Right atrium auricular region (tissue), 2 donors: ENCODE measurements around the gene DAPK3. TPM values are rescaled to one million over a fixed set of nuclear protein-coding genes. Genes with fewer than 3 reads are reported as not detected.

ENCODE experiments used
- DNase-seq: peaks from one replicate; pipeline ENCODE4 v3.0.0-alpha.2; 2019; ENCODE audit warnings: low spot score
- H3K27ac ChIP-seq, 2 donors: fragments of 200-600 bp; sonication (generic); 1 replicate in 1 of 2; 2 replicates in 1 of 2; pipeline ENCODE4 v1.5.1; 2016 to 2019
- H3K27me3 ChIP-seq, 2 donors: fragments of 200-600 bp; sonication (generic); one replicate each; pipeline versions ENCODE4 v1.5.1 to v1.6.0; 2017 to 2019
- H3K36me3 ChIP-seq: fragments of 200-600 bp; sonication (generic); one replicate; pipeline ENCODE4 v1.5.1; 2016
- H3K4me1 ChIP-seq, 2 donors: fragments of 200-600 bp; sonication (generic); one replicate each; pipeline versions ENCODE4 v1.5.1 to v1.6.0; 2017 to 2019
- H3K4me3 ChIP-seq, 2 donors: fragments of 200-600 bp; sonication (generic); 1 replicate in 1 of 2; 2 replicates in 1 of 2; pipeline ENCODE4 v1.5.1; 2017 to 2019; ENCODE audit warnings: mild to moderate bottlenecking in 1 of 2, moderate library complexity in 1 of 2
- H3K9me3 ChIP-seq, 2 donors: fragments of 200-600 bp; sonication (generic); one replicate each; pipeline ENCODE4 v1.5.1; 2019
- CTCF ChIP-seq, 2 donors: fragments of 200-600 bp; sonication (generic); IDR thresholded peaks; one replicate each; pipeline ENCODE4 v1.5.1; 2019; ENCODE audit warnings: antibody characterized with exemption in 2 of 2
- total RNA-seq, 2 donors: library from RNA; depleted of rRNA; stranded (reverse); fragments of >200 nt; gene quantifications; one replicate each; pipeline ENCODE4 v1.1.0, GENCODE V29; 2016

The DAPK3 gene
- total RNA-seq: 100 to 1,000 TPM in 1 of 2 donors, 10 to 100 TPM in 1; 46.2 to 202 TPM

DNA sequence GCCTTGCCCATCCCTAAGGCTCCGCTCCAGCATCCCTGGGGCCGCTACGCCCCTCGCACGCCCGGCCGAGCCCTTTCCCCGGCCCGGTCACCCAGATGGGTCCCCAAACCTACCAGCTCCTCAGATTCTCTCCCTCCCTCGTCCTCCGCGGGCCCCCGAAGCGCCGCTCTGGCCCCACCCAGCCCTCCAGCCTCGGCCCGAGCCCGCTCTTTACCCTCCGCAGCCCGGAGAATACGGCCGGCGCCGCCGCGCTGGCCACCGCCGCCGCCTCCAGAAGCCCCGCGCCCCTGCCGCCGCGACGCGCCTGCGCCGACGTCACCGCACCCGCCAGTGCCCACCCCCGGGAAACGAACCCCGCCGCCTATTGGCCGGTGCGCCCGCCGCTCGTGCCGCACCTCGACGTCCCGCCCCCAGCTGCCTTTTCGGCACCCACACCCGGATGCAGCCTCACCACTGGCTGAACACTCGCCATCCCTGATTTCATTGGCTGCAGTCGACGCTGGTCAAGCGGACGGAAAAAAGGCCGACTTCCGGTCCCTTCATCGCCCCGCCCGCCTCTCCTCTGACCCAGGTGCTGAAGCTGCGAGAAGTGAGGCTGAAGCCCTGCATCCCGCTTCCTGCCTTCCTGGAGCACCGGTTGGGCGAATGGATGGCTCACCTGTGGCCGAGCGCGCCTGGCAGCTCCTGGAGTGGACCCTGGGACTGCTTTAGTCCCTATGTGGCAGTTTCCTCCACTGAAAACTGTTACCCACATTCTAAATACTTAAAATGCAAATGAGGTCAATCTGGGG, at the start of gene DAPK3:
TSS of gene DAPK3 (minus strand) at position 292 of the 791 bp plus-strand sequence. CDS start 1,364 bp downstream, outside the sequence.
- peak in 1 of 2 donors; percentile 18 for TF ChIP-seq CTCF (IDR thresholded peaks at IDR 0.05)
- peak within 1 kb of the TSS; percentile 99 to 100 for H3K27ac ChIP-seq
- peak within 1 kb of the TSS; percentile 95 to 99 for H3K4me3 ChIP-seq
- no peaks in the 10 kb centered on the region for H3K9me3 ChIP-seq
- no peaks in the 10 kb centered on the region for H3K27me3 ChIP-seq
- peaks cover 40% of the 10 kb centered on the region for H3K36me3 ChIP-seq
- peaks cover 0 to 48% of the 10 kb centered on the region in 2 donors for H3K4me1 ChIP-seq
- DNase-seq: peak; percentile 99

- Histone ChIP-seq H3K36me3 (peaks cover 12% of the 10 kb centered on the region), H3K4me3 (no peak overlapping the region), H3K27me3 (no peaks in the 10 kb centered on the region), H3K9me3 (peaks cover 0 to 4% of the 10 kb centered on the region in 2 donors), H3K4me1 (peaks cover 0 to 26% of the 10 kb centered on the region in 2 donors), H3K27ac (no peak overlapping the region)
- no peak for TF ChIP-seq CTCF (IDR thresholded peaks at IDR 0.05)
- DNase-seq: no peak
These were observed 48.7 kb upstream of the DAPK3 start for GRCh38 chr19:4019578-4019977.

GRCh38 chr19:4018775-4019504, 48.0 kb upstream of the DAPK3 start:
- TF ChIP-seq CTCF (IDR thresholded peaks at IDR 0.05): no peak
- Histone ChIP-seq H3K4me1 (peaks cover 0 to 33% of the 10 kb centered on the region in 2 donors), H3K4me3 (no peak overlapping the region), H3K27me3 (no peaks in the 10 kb centered on the region), H3K36me3 (peaks cover 18% of the 10 kb centered on the region), H3K27ac (no peak overlapping the region), H3K9me3 (peaks cover 0 to 4% of the 10 kb centered on the region in 2 donors)
- DNase-seq: no peak

- TF ChIP-seq CTCF (IDR thresholded peaks at IDR 0.05): no peak
- DNase-seq: no peak
- Histone ChIP-seq H3K4me1 (peaks cover 0 to 25% of the 10 kb centered on the region in 2 donors), H3K4me3 (no peak overlapping the region), H3K36me3 (peaks cover 26% of the 10 kb centered on the region), H3K27ac (no peak overlapping the region), H3K27me3 (no peaks in the 10 kb centered on the region), H3K9me3 (peaks cover 0 to 4% of the 10 kb centered on the region in 2 donors)
These were observed 47.3 kb upstream of the DAPK3 start for GRCh38 chr19:4018140-4018613.

GRCh38 chr19:4016903-4017638, 46.2 kb upstream of the DAPK3 start:
- no peaks in the 10 kb centered on the region for H3K27me3 ChIP-seq
- H3K36me3 ChIP-seq: peaks cover 31% of the 10 kb centered on the region
- no peak for DNase-seq
- peaks cover 0 to 3% of the 10 kb centered on the region in 2 donors for H3K9me3 ChIP-seq
- peaks cover 0 to 36% of the 10 kb centered on the region in 2 donors for H3K4me1 ChIP-seq
- H3K27ac ChIP-seq: no peak overlapping the region
- H3K4me3 ChIP-seq: no peak overlapping the region
- no peak for TF ChIP-seq CTCF (IDR thresholded peaks at IDR 0.05)
